Naive B cell (primary cell): ENCODE data around the gene NRP2. TPM values are rescaled to one million over a fixed set of nuclear protein-coding genes. Genes with fewer than 3 reads are reported as not detected.

Experiments used
- ATAC-seq, 2 donors: fragments of 150-1000 bp; cut with Tn5 transposase; 2 replicates each; pipeline ENCODE4 v1.10.0; 2021; ENCODE audit warnings: low read depth in 2 of 2, mild to moderate bottlenecking in 2 of 2, moderate library complexity in 2 of 2
- DNase-seq: peaks from one replicate; pipeline ENCODE4 v3.0.0; 2022
- H3K27ac Mint-ChIP-seq, 6 donors: one replicate each; pipeline ENCODE4 v1.8.0; 2020 to 2022; ENCODE audit warnings: mild to moderate bottlenecking in 6 of 6, mixed read lengths in 6 of 6, moderate library complexity in 5 of 6, inconsistent platforms in 2 of 6
- H3K27me3 Mint-ChIP-seq, 3 donors: one replicate each; pipeline ENCODE4 v1.8.0; 2021 to 2022; ENCODE audit warnings: mixed read lengths in 3 of 3, mild to moderate bottlenecking in 1 of 3
- H3K36me3 Mint-ChIP-seq, 2 donors: one replicate each; pipeline ENCODE4 v1.8.0; 2020 to 2022; ENCODE audit warnings: mixed read lengths in 2 of 2, inconsistent platforms in 1 of 2, mild to moderate bottlenecking in 1 of 2
- H3K4me1 Mint-ChIP-seq, 3 donors: one replicate each; pipeline ENCODE4 v1.8.0; 2020 to 2022; ENCODE audit warnings: mixed read lengths in 3 of 3, inconsistent platforms in 1 of 3, mild to moderate bottlenecking in 1 of 3, moderate library complexity in 1 of 3
- H3K4me3 Mint-ChIP-seq, 8 donors: one replicate each; pipeline ENCODE4 v1.8.0; 2020 to 2022; ENCODE audit warnings: mild to moderate bottlenecking in 8 of 8, mixed read lengths in 8 of 8, moderate library complexity in 8 of 8, inconsistent platforms in 2 of 8
- H3K9me3 Mint-ChIP-seq, 7 donors: one replicate each; pipeline ENCODE4 v1.8.0; 2020 to 2022; ENCODE audit warnings: mixed read lengths in 7 of 7, mild to moderate bottlenecking in 5 of 7, inconsistent platforms in 2 of 7, moderate library complexity in 1 of 7
- polyA plus RNA-seq, 6 donors: library from polyadenylated mRNA; unstranded; fragments of 300-500 nt; fragmentation: Illumina TruSeq; gene quantifications; one replicate each; pipeline ENCODE4 v1.2.3, GENCODE V29; 2021; ENCODE audit warnings: low read depth in 6 of 6

NRP2 gene
- polyA plus RNA-seq, 6 donors from 2014 or later: 0.49 to 7.6 (median 2.0) TPM

DNA sequence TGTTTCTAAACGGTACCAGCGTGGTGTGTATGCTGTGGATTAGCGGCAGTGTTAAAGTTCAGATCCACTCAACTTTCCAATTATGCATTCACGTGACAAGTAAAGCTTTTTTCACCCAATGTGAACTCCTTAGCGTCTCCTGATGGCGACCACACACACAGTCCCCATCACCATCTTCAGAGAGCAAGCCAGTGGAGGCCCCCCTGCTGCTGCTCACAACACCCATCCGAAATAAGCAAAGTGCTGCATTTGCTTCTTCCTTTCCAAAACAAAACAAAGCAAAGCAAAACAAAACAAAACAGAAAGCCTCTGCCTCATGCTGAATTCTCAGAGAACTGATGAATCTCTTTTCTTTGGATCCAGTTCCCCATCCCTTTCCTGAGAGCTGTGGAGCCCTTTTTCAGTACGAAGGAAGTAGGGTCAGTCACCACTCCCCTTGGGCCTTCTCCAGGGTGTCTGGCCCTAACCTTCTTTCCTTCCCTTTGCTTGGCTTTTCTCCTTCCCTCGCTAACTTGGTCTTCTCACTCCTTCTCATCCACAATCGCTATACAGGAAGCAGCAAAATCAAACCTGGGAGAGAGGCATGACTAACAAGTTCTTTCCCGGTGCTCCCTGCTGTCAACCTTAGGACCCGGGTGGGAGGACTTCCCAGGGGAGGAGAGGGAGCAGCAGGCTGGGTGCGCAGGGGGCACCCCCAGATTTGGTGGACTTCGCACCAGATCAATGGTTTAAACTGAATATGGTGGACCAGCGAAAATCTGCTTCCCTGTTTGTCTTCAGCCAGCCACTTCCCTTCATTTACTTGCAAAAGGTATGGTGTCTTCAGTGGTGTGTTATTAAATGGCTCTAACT lies 56.0 kb downstream of the NRP2 start:
- no peak overlapping the region for H3K27ac Mint-ChIP-seq
- H3K27me3 Mint-ChIP-seq: peaks cover 6 to 16% (median 8%) of the 10 kb centered on the region in 3 donors
- H3K4me3 Mint-ChIP-seq: no peak overlapping the region
- peaks cover 0 to 4% (median 0%) of the 10 kb centered on the region in 3 donors for H3K4me1 Mint-ChIP-seq
- peaks cover 0 to 13% of the 10 kb centered on the region in 2 donors for H3K36me3 Mint-ChIP-seq
- ATAC-seq (no peak), DNase-seq (no peak)
- no peaks in the 10 kb centered on the region for H3K9me3 Mint-ChIP-seq

DNA sequence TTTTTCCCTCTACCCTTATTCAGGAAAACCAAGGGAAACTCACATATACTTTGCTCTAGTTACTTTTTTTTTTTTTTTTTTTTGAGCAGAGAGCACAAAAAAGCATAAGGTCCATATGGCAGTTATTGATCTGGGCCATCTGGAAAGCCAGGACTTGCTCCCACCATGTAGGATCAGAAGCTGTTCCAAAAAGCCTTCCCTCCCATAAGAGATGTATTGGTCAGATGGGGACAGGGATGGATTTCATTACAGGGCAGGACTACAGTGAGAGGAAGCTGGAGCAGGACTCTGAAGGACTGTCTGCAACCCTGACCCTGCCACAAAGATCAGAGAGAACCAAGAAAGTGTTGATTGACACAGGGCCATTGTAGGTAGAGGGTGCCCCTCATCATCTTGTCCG lies 57.3 kb downstream of the NRP2 start:
- Mint-ChIP-seq H3K36me3 (peaks cover 0 to 13% of the 10 kb centered on the region in 2 donors), H3K4me1 (peaks cover 0 to 4% (median 0%) of the 10 kb centered on the region in 3 donors), H3K9me3 (no peaks in the 10 kb centered on the region), H3K27ac (no peak overlapping the region), H3K27me3 (peaks cover 6 to 16% (median 8%) of the 10 kb centered on the region in 3 donors), H3K4me3 (no peak overlapping the region)
- DNase-seq (no peak), ATAC-seq (no peak)

DNA sequence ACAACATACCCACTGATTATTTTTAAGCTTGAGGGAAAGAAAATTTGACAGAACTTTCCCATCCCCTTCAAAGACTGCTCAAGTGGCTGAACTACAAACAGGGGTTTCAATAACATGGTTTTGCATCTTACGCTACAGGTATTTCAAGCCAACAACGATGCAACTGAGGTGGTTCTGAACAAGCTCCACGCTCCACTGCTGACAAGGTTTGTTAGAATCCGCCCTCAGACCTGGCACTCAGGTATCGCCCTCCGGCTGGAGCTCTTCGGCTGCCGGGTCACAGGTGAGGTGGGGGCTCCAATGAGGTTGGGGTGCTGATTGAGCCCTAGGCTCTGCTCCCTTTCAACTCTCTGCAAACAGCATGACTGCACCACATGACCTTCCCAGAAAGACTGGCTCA lies 58.1 kb downstream of the NRP2 start:
- H3K36me3 Mint-ChIP-seq: peaks cover 0 to 13% of the 10 kb centered on the region in 2 donors
- no peak for DNase-seq
- no peaks in the 10 kb centered on the region for H3K9me3 Mint-ChIP-seq

DNA sequence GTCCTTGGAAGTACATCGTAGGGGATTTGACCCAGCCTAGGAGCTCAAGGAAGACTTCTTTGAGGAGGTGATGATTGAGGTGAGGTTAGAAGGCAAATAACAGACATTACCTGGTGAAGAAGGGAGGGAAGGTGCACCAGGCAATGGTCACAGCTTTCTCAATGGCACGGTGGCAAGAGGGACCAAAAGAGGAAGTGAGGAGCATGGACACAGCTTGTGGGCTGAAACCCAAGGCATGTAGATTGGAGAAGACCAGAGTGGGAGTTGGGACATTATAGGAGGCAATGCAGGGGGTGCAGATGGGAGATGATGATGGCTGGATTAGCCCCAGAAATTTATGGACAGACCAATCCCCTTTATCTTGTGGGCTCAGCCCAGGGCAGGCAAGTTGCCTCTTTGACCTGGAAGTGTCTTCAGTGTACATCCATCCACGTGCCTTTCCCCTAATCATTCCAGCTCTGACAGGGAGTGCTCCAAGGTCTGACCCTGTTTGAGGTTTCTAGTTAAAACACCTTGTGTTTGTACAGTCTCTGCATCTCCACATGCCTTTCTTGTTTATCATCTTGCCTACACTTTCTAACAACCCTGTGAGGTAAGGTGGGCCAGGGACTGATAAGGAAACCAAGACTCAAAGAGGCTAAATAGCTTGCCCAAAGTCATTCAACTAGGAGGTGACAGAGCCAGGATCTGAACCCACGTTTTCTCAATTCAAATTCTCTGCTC lies 59.1 kb downstream of the NRP2 start:
- no peaks in the 10 kb centered on the region for H3K9me3 Mint-ChIP-seq
- H3K27me3 Mint-ChIP-seq: peaks cover 6 to 24% (median 8%) of the 10 kb centered on the region in 3 donors
- H3K4me1 Mint-ChIP-seq: peaks cover 0 to 4% (median 0%) of the 10 kb centered on the region in 3 donors
- DNase-seq: no peak
- peaks cover 0 to 13% of the 10 kb centered on the region in 2 donors for H3K36me3 Mint-ChIP-seq
- H3K4me3 Mint-ChIP-seq: no peak overlapping the region
- H3K27ac Mint-ChIP-seq: no peak overlapping the region
- ATAC-seq: no peak

More for the DNA sequence above, 58.1 kb downstream of the NRP2 start:
- peaks cover 0 to 4% (median 0%) of the 10 kb centered on the region in 3 donors for H3K4me1 Mint-ChIP-seq
- H3K27ac Mint-ChIP-seq: no peak overlapping the region
- no peak overlapping the region for H3K4me3 Mint-ChIP-seq
- H3K27me3 Mint-ChIP-seq: peaks cover 6 to 19% (median 8%) of the 10 kb centered on the region in 3 donors
- ATAC-seq: no peak

DNA sequence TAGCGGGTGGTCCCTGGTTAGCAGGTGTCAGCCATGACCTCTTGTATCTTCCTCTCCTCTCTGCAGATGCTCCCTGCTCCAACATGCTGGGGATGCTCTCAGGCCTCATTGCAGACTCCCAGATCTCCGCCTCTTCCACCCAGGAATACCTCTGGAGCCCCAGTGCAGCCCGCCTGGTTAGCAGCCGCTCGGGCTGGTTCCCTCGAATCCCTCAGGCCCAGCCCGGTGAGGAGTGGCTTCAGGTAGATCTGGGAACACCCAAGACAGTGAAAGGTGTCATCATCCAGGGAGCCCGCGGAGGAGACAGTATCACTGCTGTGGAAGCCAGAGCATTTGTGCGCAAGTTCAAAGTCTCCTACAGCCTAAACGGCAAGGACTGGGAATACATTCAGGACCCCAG lies 60.8 kb downstream of the NRP2 start:
- Mint-ChIP-seq H3K4me3 (no peak overlapping the region), H3K9me3 (no peaks in the 10 kb centered on the region), H3K27me3 (peaks cover 6 to 24% (median 8%) of the 10 kb centered on the region in 3 donors), H3K36me3 (peaks cover 0 to 13% of the 10 kb centered on the region in 2 donors), H3K27ac (no peak overlapping the region), H3K4me1 (peaks cover 0 to 4% (median 0%) of the 10 kb centered on the region in 3 donors)
- no peak for DNase-seq
- no peak for ATAC-seq

DNA sequence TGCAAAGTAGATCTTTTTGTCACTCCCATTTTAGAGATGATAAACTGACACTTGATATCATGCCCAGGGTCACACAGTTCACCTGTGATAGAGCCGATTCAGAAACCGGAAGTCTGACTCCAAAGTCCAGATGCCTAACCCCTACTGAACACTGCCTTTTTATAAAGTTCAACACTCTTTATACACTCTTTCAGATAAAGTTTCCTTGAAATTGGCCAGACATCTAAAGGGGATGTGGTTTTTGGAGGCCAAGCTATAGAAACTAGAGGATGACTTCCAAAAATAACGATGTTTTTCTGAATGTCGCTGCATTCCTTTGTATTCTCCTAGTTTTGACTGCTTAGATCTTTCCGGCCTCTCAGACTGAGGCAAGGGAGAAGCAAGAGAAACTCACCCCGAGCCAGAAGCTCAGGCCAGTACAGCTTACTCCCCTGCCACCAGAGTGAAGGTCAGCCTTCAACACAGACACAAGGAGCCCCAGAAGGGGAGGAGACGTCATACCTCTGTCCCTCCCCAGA lies 61.8 kb downstream of the NRP2 start:
- no peaks in the 10 kb centered on the region for H3K9me3 Mint-ChIP-seq
- H3K27me3 Mint-ChIP-seq: peaks cover 4 to 16% (median 6%) of the 10 kb centered on the region in 3 donors
- ATAC-seq (no peak), DNase-seq (no peak)
- no peak overlapping the region for H3K27ac Mint-ChIP-seq
- H3K4me3 Mint-ChIP-seq: no peak overlapping the region
- H3K36me3 Mint-ChIP-seq: peaks cover 0 to 13% of the 10 kb centered on the region in 2 donors
- H3K4me1 Mint-ChIP-seq: no peaks in the 10 kb centered on the region

DNA sequence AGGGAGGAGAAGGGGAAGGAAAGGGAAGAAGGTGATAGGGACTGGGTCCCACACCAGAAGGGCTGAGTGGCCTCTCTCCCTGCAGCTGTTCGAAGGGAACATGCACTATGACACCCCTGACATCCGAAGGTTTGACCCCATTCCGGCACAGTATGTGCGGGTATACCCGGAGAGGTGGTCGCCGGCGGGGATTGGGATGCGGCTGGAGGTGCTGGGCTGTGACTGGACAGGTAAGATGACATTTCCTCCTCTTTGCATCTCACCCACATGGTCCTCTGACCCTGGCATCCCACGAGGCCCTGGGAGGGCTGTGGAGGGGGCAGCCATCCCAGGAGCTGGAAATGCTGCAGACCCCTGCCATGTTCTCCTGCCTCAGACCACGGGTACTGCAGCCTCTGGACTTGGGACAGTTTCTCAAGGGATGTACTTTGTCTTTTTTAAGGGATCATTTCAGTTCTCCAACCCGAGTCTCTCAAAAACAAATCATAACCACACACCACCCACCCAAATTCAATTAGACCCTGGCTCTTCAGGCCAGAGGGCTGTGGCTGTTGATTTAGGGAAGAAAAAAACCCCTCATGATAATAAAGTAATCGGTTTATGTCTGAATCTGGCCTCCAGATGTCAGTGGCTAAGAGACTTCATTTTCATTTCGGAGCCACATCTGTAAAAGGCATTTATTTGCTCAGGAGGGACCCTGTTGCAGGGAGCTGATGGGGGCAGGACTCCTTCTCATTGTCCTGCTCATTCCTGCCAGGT lies 63.5 kb downstream of the NRP2 start:
- DNase-seq (no peak), ATAC-seq (no peak)
- Mint-ChIP-seq H3K4me1 (no peaks in the 10 kb centered on the region), H3K4me3 (no peak overlapping the region), H3K27ac (peak overlapping the region in 2 of 6 donors; percentile 59 to 85), H3K27me3 (peaks cover 4 to 16% (median 6%) of the 10 kb centered on the region in 3 donors), H3K36me3 (peaks cover 0 to 12% of the 10 kb centered on the region in 2 donors), H3K9me3 (no peaks in the 10 kb centered on the region)

DNA sequence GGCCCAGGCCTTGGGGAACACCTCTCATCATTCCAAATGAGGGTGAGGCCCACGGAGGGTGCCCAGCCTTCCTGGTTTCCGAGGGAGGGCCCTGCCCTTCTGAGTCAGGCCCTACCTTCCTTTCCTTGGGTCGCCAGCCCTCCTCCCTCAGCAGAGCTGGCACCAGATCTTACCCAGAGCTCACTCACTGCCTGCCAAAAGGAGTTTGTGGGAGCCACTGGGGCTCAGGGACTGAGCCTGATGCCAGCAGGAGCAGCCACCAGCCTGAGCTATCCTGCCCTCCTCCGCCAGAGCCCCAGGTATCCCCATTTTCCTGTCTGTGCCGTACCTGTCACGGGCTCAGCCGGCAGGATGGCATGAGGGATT lies 64.1 kb downstream of the NRP2 start:
- Mint-ChIP-seq H3K36me3 (peaks cover 0 to 6% of the 10 kb centered on the region in 2 donors), H3K4me1 (no peaks in the 10 kb centered on the region), H3K27me3 (peaks cover 4 to 10% (median 6%) of the 10 kb centered on the region in 3 donors), H3K27ac (peak overlapping the region in 1 of 6 donors; percentile 57), H3K4me3 (no peak overlapping the region), H3K9me3 (no peaks in the 10 kb centered on the region)
- no peak for DNase-seq
- no peak for ATAC-seq

DNA sequence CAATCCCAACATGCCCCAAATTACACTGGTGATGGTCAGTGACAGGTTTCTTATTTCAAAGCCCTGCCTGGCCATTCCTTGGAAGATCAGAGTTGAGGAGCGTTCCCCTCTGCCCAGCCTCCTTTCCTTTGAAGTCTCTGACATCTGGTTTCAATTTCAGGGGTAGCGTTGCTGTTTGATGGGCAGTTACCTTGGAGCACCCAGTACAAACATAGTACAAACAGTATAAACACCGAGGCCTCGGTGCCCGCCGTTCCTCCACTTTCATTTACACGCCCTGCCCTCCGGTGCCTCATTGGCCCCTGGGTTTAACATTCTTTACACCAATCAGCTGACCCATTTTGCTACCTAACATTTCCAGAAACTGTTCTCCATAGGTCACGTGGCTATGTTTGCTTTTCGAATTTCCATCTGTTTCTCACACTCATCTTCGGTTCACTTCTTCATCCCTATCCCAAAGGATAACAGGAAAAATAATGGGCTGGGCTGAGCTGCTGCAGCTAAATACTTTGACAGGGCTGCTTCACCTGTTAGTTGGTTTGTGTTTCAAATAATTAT lies 65.6 kb downstream of the NRP2 start:
- no peak for DNase-seq
- ATAC-seq: no peak
- H3K27ac Mint-ChIP-seq: peak overlapping the region in 2 of 6 donors; percentile 56 to 83
- no peak overlapping the region for H3K4me3 Mint-ChIP-seq
- H3K27me3 Mint-ChIP-seq: peaks cover 0 to 8% (median 4%) of the 10 kb centered on the region in 3 donors
- no peaks in the 10 kb centered on the region for H3K36me3 Mint-ChIP-seq
- H3K9me3 Mint-ChIP-seq: no peaks in the 10 kb centered on the region
- no peaks in the 10 kb centered on the region for H3K4me1 Mint-ChIP-seq

DNA sequence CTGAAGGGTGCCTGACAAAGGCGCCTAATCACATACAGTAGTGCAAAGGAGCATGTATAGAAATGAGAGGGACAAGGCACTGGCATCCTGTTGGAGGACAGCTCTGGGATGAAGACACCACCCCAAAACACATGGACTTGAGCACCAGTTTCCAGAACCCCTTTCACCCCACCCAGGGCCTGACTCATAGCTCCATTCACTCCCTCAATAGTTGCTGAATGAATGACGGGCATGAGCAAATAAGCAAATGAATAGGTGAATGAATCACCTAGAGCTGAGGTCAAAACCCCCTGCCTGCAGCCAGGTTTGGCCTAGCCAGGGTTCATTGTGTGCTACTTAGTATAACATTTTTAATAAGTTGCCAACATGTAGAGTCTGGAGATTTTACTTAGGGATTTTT lies 66.3 kb downstream of the NRP2 start:
- H3K4me1 Mint-ChIP-seq: no peaks in the 10 kb centered on the region
- peaks cover 0 to 8% (median 4%) of the 10 kb centered on the region in 3 donors for H3K27me3 Mint-ChIP-seq
- H3K9me3 Mint-ChIP-seq: no peaks in the 10 kb centered on the region
- H3K36me3 Mint-ChIP-seq: no peaks in the 10 kb centered on the region
- DNase-seq (no peak), ATAC-seq (no peak)
- peak overlapping the region in 2 of 6 donors; percentile 44 to 82 for H3K27ac Mint-ChIP-seq
- H3K4me3 Mint-ChIP-seq: no peak overlapping the region

DNA sequence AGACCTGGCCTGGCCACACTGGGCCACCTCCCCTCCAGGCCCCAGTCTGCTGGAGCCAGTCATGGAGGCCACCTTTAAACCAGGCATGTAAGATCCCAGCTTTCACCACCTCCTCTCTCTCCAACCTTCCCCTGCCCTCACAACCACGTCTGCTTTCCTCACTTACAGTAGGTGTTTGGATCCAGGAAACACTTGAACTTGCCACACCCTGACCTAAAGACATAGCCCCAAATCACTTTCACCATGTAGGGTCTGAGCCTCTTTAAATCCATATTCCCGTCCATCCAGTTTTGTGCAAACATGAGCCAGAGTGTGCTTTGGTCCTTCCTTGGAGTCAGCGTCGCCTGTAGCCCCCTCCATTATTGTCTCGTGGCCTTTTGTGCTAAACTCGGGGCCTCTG lies 66.8 kb downstream of the NRP2 start:
- Mint-ChIP-seq H3K4me1 (no peaks in the 10 kb centered on the region), H3K27ac (peak overlapping the region in 1 of 6 donors; percentile 20), H3K36me3 (no peaks in the 10 kb centered on the region), H3K27me3 (peaks cover 0 to 8% (median 4%) of the 10 kb centered on the region in 3 donors), H3K9me3 (no peaks in the 10 kb centered on the region), H3K4me3 (no peak overlapping the region)
- ATAC-seq (no peak), DNase-seq (no peak)

DNA sequence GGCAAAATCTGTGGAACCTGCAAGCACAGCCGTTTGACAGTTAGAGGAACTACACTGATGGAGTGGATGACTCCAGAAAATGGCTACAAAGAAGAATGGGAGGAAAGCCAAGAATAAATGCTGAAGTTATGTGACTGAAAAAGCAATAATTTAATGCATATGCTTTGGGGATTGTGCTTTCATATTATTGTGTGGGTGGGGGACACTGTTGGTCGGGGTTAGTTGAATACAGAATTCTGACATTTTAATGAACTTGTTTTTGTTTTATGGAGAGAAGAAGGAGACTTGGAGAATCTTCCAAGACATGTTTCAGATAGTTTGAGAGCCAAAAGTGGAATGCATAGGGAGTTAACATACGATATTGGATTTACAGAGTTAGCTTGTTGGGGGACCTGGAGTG lies 68.5 kb downstream of the NRP2 start:
- DNase-seq (no peak), ATAC-seq (no peak)
- no peaks in the 10 kb centered on the region for H3K9me3 Mint-ChIP-seq
- H3K27me3 Mint-ChIP-seq: peaks cover 0 to 4% (median under 1%) of the 10 kb centered on the region in 3 donors
- H3K4me3 Mint-ChIP-seq: no peak overlapping the region
- H3K36me3 Mint-ChIP-seq: no peaks in the 10 kb centered on the region
- H3K27ac Mint-ChIP-seq: peak overlapping the region in 2 of 6 donors; percentile 7 to 21
- no peaks in the 10 kb centered on the region for H3K4me1 Mint-ChIP-seq

DNA sequence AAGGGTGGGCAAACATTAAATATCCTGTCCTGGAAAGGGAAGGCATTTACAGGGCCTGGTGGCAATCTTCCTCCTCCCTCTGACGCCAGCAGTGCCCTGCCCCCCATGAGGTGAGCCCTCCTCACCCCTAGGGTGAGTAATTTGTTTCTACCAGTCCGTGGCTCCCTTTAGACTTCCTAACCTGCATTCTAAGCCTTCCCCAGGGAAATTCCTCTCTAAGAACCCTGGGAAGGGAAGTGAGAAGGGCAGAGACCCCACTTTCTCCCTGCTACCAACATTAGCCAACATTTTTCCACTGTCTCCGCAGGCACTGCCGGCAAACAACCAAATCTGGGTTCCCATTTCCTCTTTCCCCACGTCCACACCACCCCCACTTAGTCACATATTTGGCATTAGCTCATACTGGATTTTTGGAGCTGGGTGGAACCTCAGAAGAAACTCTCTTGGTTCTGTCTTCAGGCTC lies 69.3 kb downstream of the NRP2 start:
- H3K36me3 Mint-ChIP-seq: no peaks in the 10 kb centered on the region
- no peaks in the 10 kb centered on the region for H3K4me1 Mint-ChIP-seq
- H3K4me3 Mint-ChIP-seq: no peak overlapping the region
- peaks cover 0 to 4% (median 0%) of the 10 kb centered on the region in 3 donors for H3K27me3 Mint-ChIP-seq
- no peak overlapping the region for H3K27ac Mint-ChIP-seq
- no peak for DNase-seq
- ATAC-seq: no peak
- no peaks in the 10 kb centered on the region for H3K9me3 Mint-ChIP-seq
